GM21619 (cell line): ENCODE results near the gene GALNT16.
"Not testable (repeated sequence)": the region's sequence is repeated elsewhere in the genome, so short reads cannot be mapped to it uniquely, and the experiment has no call there.

Experiments used
- ATAC-seq: cut with Tn5 transposase; IDR thresholded peaks from one replicate; pipeline ENCODE4 v1.9.1; 2021; ENCODE audit not compliant: unreplicated experiment

GALNT16 gene

GRCh38 chr14:69358233-69358963, 98.4 kb downstream of the GALNT16 start:
- no peak for ATAC-seq

DNA sequence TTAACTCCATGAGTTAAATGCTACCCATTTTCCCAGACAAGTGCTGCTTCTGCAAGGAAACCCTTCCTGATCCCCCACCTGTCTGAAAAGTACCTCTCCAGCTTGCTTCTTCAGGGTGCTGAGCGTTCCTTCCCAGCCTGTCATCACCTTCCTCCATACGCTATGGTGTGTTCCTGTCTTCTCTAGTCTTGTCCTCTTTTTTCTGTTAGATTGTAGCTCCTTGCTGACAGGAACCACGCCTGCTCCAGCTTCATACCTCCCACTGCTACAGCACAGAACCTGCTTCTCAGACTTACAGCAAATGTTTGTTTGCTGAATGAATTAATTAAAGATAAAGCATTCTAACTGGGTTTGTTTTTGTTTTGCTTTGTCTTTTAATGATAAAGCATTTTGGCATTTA, 99.0 kb downstream of the GALNT16 start:
- no peak for ATAC-seq

- ATAC-seq = no peak
These were observed 100.6 kb downstream of the GALNT16 start for GRCh38 chr14:69360438-69361108.

- no peak for ATAC-seq
These were observed 103.1 kb downstream of the GALNT16 start for GRCh38 chr14:69363055-69363454.

- ATAC-seq = no peak
These were observed 104.0 kb downstream of the GALNT16 start for GRCh38 chr14:69363964-69364363.

GRCh38 chr14:69364378-69364777, 104.4 kb downstream of the GALNT16 start:
- no peak for ATAC-seq

- ATAC-seq = no peak
These were observed 106.1 kb downstream of the GALNT16 start for GRCh38 chr14:69366069-69366468.

- ATAC-seq = no peak
These were observed 106.8 kb downstream of the GALNT16 start for GRCh38 chr14:69366761-69367160.

GRCh38 chr14:69368381-69368780, 108.4 kb downstream of the GALNT16 start:
- no peak for ATAC-seq

DNA sequence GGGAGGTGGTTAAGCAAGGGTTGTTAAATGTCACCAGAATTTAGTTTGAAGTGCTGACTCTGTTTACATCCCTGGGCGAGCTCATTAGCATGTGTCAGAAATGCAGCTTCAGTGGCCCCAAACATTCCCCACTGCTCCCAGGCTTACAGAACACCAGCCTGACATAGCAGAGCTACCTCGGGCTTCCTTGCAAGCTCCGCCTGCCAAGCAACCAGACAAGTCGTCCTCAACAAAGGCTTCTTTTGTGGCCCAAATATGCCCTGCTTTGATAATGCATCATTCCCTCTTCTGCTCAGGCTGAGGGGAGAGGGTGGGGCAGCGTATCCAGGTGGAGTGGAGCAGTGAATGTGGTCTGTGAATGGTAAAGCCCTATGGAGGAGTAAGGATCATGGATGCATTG, 110.1 kb downstream of the GALNT16 start:
- ATAC-seq = no peak

GRCh38 chr14:69372146-69372545, 112.2 kb downstream of the GALNT16 start:
- ATAC-seq = no peak

DNA sequence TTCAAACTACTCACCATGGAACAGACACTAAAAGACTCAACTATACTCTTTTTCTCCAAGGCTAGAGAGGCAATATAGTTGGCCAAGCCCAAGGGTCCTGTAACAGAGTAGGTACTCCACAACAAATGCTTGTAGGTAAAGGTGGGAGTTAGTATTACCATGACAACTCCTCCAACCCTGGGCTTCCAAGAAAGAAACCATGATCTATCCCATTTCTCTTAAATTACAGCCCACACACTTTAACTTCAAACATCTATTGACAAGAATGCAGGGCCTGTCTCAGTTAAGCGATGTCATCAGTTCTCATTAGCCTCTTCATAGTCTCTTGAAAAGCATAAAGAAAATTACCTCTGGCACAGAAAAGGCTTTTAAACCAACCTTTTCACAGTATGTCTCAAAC, 113.1 kb downstream of the GALNT16 start:
- no peak for ATAC-seq

DNA sequence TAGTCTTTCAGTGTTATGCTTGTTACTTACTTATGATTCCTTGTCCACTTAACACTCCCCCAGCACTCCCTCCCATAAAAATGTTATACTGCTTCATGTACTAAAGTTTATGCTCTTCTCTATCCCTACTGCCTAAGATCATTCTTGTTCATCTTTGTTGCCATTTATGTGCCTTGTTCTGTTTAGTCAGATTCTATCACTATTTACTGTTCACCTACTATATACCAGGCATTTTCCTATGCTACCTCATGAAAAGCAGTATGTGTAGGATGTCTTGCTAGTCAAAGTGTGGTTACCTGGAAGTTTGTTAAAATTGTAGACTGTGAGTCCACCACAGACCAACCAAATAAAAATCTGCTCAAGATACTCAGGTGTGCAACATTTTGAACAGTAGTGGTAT, 114.3 kb downstream of the GALNT16 start:
- no peak for ATAC-seq

DNA sequence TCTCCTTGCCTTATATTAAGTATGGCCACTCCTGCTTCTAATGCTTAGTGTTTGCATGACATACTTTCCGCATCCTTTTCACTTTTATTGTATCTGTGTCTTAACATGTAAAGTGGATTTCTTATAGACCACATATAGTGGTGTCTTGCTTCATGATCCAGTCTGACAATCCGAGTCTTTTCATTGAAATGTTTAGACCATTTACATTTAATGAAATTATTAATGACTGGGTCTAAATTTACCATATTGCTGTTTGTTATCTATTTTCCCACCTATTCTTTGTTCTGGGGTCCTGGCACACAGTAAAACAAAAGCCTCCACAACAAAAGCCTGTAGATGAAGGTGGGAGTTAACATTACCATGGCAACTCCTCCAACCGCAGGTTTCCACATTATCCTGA, 115.2 kb downstream of the GALNT16 start:
- no peak for ATAC-seq

GRCh38 chr14:69375722-69376121, 115.8 kb downstream of the GALNT16 start:
- no peak for ATAC-seq

DNA sequence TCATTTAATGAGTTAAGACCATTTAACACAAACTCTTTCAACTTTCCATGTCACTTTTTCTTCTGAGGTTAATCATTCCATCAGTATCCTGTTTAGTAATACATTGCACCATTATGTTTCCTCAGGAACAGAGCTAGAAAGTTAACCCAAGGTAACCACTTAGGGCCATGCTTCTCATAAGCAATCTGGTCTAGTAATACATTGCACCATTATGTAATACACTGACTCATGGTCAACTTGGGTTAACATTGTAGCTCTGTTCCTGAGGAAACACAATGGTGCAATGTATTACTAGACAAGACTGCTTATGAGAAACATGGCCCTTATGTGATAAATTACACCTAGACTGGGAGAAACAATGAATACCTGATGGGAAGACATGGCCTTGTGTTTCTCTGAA, 116.5 kb downstream of the GALNT16 start:
- no peak for ATAC-seq

DNA sequence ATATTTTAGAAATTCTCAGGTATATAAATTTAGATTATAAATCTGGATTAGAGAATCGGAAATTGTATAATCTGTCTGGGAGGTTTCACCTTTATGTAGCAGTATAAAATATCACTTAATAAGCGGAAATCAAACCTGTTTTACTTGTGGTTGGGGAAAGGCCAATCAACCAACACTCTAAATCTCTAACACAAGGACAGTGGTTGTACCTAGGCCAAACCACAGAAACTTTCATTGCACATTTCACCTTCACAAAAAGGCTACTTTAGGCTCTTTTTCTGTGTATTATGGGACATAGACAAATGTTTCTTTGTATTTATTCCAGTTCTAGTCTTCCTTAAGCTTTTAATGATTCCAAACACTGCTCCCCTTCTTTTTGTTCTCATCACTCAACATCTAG, 118.3 kb downstream of the GALNT16 start:
- no peak for ATAC-seq

GRCh38 chr14:69387311-69387710, 127.4 kb downstream of the GALNT16 start:
- ATAC-seq = no peak

DNA sequence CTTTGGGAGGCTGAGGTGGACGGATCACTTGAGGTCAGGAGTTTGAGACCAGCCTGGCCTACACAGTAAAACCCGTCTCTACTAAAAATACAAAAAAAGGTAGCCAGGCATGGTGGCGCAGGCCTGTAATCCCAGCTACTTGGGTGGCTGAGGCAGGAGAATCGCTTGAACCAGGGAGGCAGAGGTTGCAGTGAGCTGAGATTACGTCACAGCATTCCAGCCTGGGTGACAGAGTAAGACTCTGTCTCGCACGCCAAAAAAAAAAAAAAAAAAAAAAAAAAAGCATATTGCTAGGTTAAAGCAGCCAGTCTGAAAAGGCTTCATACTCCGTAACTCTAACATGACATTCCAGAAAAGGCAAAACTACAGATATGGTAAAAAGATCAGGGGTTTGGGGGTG, 131.4 kb downstream of the GALNT16 start:
- ATAC-seq = not testable (repeated sequence)

DNA sequence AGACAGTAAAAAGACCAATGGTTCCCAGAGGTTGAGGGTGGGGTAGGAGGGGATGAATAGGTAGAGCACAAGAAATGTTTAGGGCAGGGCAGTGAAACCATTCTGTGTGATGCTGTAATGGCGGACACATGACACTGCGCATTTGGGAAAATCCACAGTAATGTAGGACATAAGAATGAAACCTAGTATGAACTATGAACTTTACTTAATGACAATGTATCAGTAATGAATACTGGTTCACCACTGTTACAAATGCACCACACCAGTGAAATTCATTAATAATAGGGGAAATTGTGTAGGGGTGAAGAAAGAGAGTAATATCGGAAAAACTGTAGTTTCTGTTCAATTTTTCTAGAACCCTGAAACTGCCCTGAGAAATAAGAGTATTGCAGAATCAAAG, 132.5 kb downstream of the GALNT16 start:
- no peak for ATAC-seq

- no peak for ATAC-seq
These were observed 136.0 kb downstream of the GALNT16 start for GRCh38 chr14:69395929-69396328.

DNA sequence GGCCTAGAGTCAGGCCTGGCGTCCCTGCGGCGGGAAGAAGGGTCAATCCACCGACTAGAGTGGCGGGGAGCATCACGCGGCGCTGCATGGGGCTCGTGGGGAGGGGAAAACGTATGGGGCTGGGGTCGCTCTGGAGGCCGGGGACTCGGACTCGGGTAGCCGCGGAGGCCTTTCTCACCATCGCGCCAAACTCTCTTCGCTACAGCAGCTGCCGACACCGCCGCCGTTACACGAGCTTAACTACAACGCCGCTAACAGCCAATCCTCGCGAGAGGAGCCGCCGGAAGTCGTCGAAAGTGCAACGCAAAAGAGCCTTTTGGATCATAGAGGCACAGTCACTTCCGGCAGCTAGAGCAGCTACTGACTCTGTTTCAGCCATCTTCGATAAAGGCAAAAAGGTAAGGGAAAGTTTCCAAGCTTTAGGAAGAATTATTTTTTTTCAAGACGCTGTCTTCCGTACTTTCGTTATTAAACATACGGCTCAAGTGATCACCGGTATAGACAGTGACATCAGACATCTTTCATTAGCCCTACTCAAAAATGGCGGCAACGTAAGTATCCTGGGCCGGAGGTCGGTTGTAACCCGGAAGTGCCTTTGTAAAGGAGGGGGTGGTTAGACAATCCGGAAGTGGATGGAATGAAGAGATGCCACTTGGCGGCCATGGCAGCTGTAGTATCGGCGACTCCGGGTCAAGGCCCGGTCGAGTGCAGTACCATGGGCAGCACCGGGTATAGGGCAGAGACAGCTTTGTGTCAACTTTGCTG, 138.3 kb downstream of the GALNT16 start, which contains the start of the genes ERH and SLC39A9:
Gene ERH (minus strand): TSS at position 247 of the 765 bp plus-strand sequence. CDS start 66 bp downstream, at position 181.
Gene SLC39A9 (plus strand): TSS at position 640 of the 765 bp plus-strand sequence. CDS start 678 bp downstream, outside the sequence.
- ATAC-seq = peak; percentile 85
